ENCODE data around the gene COL17A1. TPM values are rescaled to one million over a fixed set of nuclear protein-coding genes. Genes with fewer than 3 reads are reported as not detected.

The COL17A1 gene
- total RNA-seq, 1 donor from 2014 or later, result 3.6 TPM

DNA sequence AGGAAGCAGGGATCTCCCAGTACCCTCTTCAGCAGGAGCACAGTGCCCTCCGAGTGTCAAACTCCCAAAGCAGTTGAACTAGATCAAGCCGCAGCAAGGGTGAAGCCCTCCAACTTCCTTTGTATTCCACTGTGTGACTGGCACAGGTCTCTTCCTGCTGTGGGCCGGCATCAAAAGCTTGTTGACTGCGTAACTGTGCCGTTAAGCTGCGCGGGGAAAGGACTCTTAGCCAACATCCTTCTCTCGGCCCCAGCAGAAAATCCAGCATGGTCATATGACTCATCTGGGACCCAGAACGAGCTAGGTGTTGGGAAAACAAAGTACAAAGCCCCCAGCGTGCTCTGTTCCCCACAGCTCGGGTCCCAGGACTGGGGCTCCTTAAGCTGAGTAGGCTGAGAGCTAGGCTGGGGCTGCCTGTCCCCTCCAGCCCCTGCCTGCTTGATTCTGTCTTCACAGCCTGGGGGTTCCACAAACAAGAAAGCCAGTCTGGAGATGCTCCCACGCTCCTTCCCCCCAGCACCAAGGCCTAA lies 52.2 kb downstream of the COL17A1 start:
- DNase-seq (ENCODE audit: low spot score in 2 of 2, unreplicated experiment in 2 of 2), result no peak
- no peak overlapping the region for H3K4me3 Mint-ChIP-seq
- no peaks in the 10 kb centered on the region for H3K27me3 Mint-ChIP-seq (ENCODE audit: low read depth)
- no peak for TF ChIP-seq CTCF (IDR thresholded peaks at IDR 0.05; ENCODE audit: unreplicated experiment)
- H3K36me3 Mint-ChIP-seq, result peaks cover 7% of the 10 kb centered on the region
- H3K4me1 Mint-ChIP-seq, result no peaks in the 10 kb centered on the region
- no peaks in the 10 kb centered on the region for H3K9me3 Mint-ChIP-seq
- no peak overlapping the region for H3K27ac Mint-ChIP-seq

GRCh38 chr10:104032144-104032775 lies 53.4 kb downstream of the COL17A1 start:
- H3K4me1 Mint-ChIP-seq, result peaks cover 2% of the 10 kb centered on the region
- H3K27ac Mint-ChIP-seq, result no peak overlapping the region
- no peaks in the 10 kb centered on the region for H3K9me3 Mint-ChIP-seq
- DNase-seq (ENCODE audit: low spot score in 2 of 2, unreplicated experiment in 2 of 2), result no peak
- no peak overlapping the region for H3K4me3 Mint-ChIP-seq
- TF ChIP-seq CTCF (IDR thresholded peaks at IDR 0.05; ENCODE audit: unreplicated experiment), result no peak
- H3K27me3 Mint-ChIP-seq (ENCODE audit: low read depth), result no peaks in the 10 kb centered on the region
- peaks cover 7% of the 10 kb centered on the region for H3K36me3 Mint-ChIP-seq

GRCh38 chr10:104031631-104032030 lies 54.0 kb downstream of the COL17A1 start:
- no peak for DNase-seq (ENCODE audit: low spot score in 2 of 2, unreplicated experiment in 2 of 2)
- H3K36me3 Mint-ChIP-seq, result peaks cover 7% of the 10 kb centered on the region
- no peaks in the 10 kb centered on the region for H3K9me3 Mint-ChIP-seq
- H3K27me3 Mint-ChIP-seq (ENCODE audit: low read depth), result no peaks in the 10 kb centered on the region
- no peak for TF ChIP-seq CTCF (IDR thresholded peaks at IDR 0.05; ENCODE audit: unreplicated experiment)
- no peak overlapping the region for H3K27ac Mint-ChIP-seq
- peaks cover 2% of the 10 kb centered on the region for H3K4me1 Mint-ChIP-seq
- H3K4me3 Mint-ChIP-seq, result no peak overlapping the region

- TF ChIP-seq CTCF (IDR thresholded peaks at IDR 0.05; ENCODE audit: unreplicated experiment), result no peak
- H3K9me3 Mint-ChIP-seq, result no peaks in the 10 kb centered on the region
Measured at GRCh38 chr10:104029521-104029860, 56.2 kb downstream of the COL17A1 start.

DNA sequence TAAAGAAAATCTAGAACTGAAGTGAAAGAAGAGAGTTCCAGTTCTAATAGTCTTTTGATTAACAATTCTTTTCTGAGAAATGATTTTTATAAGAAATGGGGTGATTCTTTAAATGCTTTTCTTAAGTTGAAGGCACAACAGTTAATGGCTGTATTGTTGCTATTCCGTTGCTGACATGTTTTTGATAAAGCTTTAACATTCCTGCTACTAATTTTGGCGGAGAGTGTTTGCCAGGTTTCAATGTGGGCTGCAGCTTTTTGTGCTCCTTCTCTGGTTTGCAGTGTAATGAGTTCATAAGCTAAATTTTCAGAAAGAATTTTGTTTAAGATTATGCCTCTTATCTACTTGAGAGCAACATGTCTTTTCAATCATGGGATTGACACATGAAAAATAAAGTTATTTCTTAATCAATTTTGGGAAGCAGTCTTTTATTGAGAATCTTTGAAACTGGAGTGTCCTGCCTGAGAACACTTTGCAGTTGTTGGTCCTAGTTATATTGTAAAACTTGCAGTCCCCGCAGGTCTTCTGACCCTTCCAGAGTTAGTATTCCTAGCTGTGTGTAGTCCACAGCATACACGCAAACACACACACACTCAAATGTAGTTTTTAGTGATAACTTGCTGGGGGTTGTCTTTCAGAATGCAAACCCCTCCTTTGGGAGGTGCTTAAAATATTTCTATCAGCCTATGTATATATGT lies 56.7 kb downstream of the COL17A1 start:
- no peak for TF ChIP-seq CTCF (IDR thresholded peaks at IDR 0.05; ENCODE audit: unreplicated experiment)
- Mint-ChIP-seq H3K4me3 (no peak overlapping the region), H3K4me1 (peaks cover 2% of the 10 kb centered on the region), H3K27ac (no peak overlapping the region), H3K36me3 (peaks cover 12% of the 10 kb centered on the region), H3K27me3 (ENCODE audit: low read depth) (no peaks in the 10 kb centered on the region), H3K9me3 (no peaks in the 10 kb centered on the region)
- DNase-seq (ENCODE audit: low spot score in 2 of 2, unreplicated experiment in 2 of 2), result no peak

More at GRCh38 chr10:104029521-104029860, 56.2 kb downstream of the COL17A1 start:
- Mint-ChIP-seq H3K27ac (no peak overlapping the region), H3K4me1 (peaks cover 2% of the 10 kb centered on the region), H3K27me3 (ENCODE audit: low read depth) (no peaks in the 10 kb centered on the region), H3K4me3 (no peak overlapping the region), H3K36me3 (peaks cover 8% of the 10 kb centered on the region)
- no peak for DNase-seq (ENCODE audit: low spot score in 2 of 2, unreplicated experiment in 2 of 2)
